ENCODE data around the gene RPL18. TPM values are rescaled to one million over a fixed set of nuclear protein-coding genes. Genes with fewer than 3 reads are reported as not detected.
"Not testable (repeated sequence)": the region's sequence is repeated elsewhere in the genome, so short reads cannot be mapped to it uniquely, and the experiment has no call there.

RPL18 gene
- total RNA-seq, 4 donors from 2014 or later, result 1,394 to 2,260 (median 1,686) TPM

DNA sequence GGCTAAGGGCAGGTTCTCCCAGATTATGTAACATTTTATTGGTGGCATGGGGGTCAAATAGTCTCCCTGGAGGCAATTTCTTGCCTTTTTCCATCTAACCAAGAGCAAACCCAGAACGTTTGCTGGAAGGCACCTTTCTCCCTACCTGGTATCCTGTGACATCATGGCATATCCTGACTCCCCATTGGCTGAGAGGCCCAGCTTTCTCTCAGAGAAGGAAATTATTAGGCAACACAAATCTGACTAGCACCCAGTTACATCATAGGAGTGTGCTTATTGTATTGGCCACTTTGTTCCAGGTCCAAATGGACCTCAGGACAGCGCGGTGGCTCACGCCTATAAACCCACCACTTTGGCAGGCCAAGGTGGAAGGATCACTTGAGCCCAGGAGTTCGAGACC is 40.8 kb upstream of the RPL18 start:
- Histone ChIP-seq H3K27me3 (no peaks in the 10 kb centered on the region), H3K4me1 (peaks cover 0 to 10% (median 4%) of the 10 kb centered on the region in 4 donors), H3K27ac (no peak overlapping the region), H3K36me3 (no peaks in the 10 kb centered on the region), H3K4me3 (no peak overlapping the region), H3K9me3 (no peaks in the 10 kb centered on the region)
- TF ChIP-seq EP300 (IDR thresholded peaks at IDR 0.05; ENCODE audit: low read depth) (no peak), POLR2A (IDR thresholded peaks at IDR 0.05) (no peak), POLR2AphosphoS5 (IDR thresholded peaks at IDR 0.05) (no peak)
- TF ChIP-seq, protein P1, sequence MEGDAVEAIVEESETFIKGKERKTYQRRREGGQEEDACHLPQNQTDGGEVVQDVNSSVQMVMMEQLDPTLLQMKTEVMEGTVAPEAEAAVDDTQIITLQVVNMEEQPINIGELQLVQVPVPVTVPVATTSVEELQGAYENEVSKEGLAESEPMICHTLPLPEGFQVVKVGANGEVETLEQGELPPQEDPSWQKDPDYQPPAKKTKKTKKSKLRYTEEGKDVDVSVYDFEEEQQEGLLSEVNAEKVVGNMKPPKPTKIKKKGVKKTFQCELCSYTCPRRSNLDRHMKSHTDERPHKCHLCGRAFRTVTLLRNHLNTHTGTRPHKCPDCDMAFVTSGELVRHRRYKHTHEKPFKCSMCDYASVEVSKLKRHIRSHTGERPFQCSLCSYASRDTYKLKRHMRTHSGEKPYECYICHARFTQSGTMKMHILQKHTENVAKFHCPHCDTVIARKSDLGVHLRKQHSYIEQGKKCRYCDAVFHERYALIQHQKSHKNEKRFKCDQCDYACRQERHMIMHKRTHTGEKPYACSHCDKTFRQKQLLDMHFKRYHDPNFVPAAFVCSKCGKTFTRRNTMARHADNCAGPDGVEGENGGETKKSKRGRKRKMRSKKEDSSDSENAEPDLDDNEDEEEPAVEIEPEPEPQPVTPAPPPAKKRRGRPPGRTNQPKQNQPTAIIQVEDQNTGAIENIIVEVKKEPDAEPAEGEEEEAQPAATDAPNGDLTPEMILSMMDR (IDR thresholded peaks at IDR 0.05), result no peak
- no peak for DNase-seq
- intact Hi-C loops (cut with DNase I; ENCODE audit: low total_unique reads), result loop anchor here (5.0 kb wide), 1 partner anchor 513 kb away; no protein-coding TSS in a partner anchor
- in situ Hi-C loops (cut with MboI; ENCODE audit: low pct_ligation_motif_present in 1 of 4, low pct_unique_long_range_greater_than_20kb in 1 of 4, low sequenced_read_pairs in 3 of 4), result no loop called here
- WGBS, 2 donors (ENCODE audit: low coverage in 1 of 2), result 78% methylated on average over 5 of the region's 5 CpGs; no CpG with 5 or more reads in 1 of the 2 donors

DNA sequence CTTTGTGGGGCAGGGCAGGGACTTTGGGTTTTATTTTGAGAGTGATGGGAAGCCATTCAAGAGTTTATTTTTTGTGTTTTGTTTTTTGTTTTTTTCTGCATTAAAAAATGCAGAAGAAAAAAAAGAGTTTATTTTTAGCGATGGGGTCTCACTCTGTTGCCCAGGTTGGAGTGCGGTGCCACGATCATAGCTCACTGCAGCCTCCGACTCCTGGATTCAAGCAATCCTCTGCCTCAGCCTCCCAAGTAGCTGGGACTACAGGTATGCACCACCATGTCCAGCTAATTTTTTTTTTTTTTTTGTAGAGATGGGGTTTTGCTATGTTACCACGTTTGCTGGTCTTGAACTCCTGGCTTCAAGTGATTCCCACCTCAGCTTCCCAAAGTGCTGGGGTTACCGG is 39.5 kb upstream of the RPL18 start:
- intact Hi-C loops (cut with DNase I; ENCODE audit: low total_unique reads), result no loop called here
- Histone ChIP-seq H3K27me3 (no peaks in the 10 kb centered on the region), H3K4me3 (no peak overlapping the region), H3K4me1 (peaks cover 0 to 10% (median 4%) of the 10 kb centered on the region in 4 donors), H3K36me3 (no peaks in the 10 kb centered on the region), H3K27ac (no peak overlapping the region), H3K9me3 (no peaks in the 10 kb centered on the region)
- no peak for TF ChIP-seq POLR2AphosphoS5 (IDR thresholded peaks at IDR 0.05)
- no peak for TF ChIP-seq EP300 (IDR thresholded peaks at IDR 0.05; ENCODE audit: low read depth)
- TF ChIP-seq POLR2A (IDR thresholded peaks at IDR 0.05), result no peak
- TF ChIP-seq, protein P1 (IDR thresholded peaks at IDR 0.05), result no peak
- 88 to 94% methylated on average over 6 of the region's 6 CpGs for whole genome bisulfite sequencing, 2 donors (ENCODE audit: low coverage in 1 of 2)
- in situ Hi-C loops (cut with MboI; ENCODE audit: low pct_ligation_motif_present in 1 of 4, low pct_unique_long_range_greater_than_20kb in 1 of 4, low sequenced_read_pairs in 3 of 4), result no loop called here
- no peak for DNase-seq

DNA sequence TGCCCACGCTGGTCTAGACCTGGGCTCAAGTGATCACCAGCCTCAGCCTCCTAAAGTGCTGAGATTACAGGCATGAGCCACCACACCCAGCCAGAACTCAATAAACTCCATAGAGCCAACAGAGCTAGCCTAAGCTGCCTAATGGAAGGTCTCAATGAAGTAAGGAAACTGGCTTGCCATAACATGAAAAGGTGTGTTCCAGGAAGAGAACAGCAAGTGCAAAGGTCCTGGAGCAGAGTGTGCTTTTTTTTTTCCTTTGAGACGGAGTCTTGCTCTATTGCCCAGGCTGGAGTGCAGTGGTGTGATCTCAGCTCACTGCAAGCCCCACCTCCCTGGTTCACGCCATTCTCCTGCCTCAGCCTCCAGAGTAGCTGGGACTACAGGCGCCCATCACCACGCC is 38.9 kb upstream of the RPL18 start:
- H3K4me3 ChIP-seq; H3K36me3 ChIP-seq; in situ Hi-C loops (cut with MboI; ENCODE audit: low pct_ligation_motif_present in 1 of 4, low pct_unique_long_range_greater_than_20kb in 1 of 4, low sequenced_read_pairs in 3 of 4); DNase-seq; H3K27me3 ChIP-seq; intact Hi-C loops (cut with DNase I; ENCODE audit: low total_unique reads); H3K9me3 ChIP-seq: not testable (repeated sequence)
- WGBS, 2 donors (ENCODE audit: low coverage in 1 of 2), result 50 to 72% methylated on average over 2 to 5 of the region's 5 CpGs
- peak overlapping the region in 1 of 4 donors; percentile 25 for H3K27ac ChIP-seq
- peaks cover 0 to 10% (median 4%) of the 10 kb centered on the region in 4 donors for H3K4me1 ChIP-seq
- TF ChIP-seq POLR2AphosphoS5 (IDR thresholded peaks at IDR 0.05), result peak in 1 of 3 donors; percentile 31

DNA sequence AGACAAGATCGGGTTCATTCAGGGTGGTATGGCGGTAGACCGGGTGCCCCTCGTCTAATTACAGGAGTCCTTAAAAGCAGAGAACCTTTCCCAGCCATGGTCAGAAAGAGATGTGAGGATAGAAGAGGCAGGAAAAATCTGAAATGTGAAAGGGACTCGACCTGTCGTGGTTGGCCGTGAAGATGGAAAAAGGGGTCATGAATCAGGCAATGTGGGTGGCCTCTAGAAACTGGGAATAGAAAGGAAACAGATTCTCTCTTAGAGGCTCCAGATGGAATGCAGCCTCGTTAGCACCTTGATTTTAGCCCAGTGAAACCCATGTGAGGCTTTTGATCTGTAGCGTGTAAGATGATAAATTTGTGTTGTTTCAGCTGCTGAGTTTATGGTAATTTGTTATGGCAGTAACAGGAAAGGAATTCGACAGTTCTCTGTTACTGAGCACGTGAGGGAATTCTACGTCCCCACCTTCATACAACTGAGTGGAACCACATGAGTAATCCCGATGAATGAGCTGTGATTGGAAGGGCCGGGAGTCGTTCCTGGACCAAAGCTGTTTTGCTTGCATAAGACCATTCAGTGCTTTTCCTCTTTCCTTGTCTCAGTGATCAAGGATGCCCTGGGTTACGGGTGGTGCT is 38.0 kb upstream of the RPL18 start:
- no peak overlapping the region for H3K27ac ChIP-seq
- peaks cover 0 to 10% (median 4%) of the 10 kb centered on the region in 4 donors for H3K4me1 ChIP-seq
- in situ Hi-C loops (cut with MboI; ENCODE audit: low pct_ligation_motif_present in 1 of 4, low pct_unique_long_range_greater_than_20kb in 1 of 4, low sequenced_read_pairs in 3 of 4) (no loop called here), intact Hi-C loops (cut with DNase I; ENCODE audit: low total_unique reads) (no loop called here)
- H3K9me3 ChIP-seq, result no peaks in the 10 kb centered on the region
- 47 to 54% methylated on average over 8 to 16 of the region's 16 CpGs for WGBS, 2 donors (ENCODE audit: low coverage in 1 of 2)
- H3K27me3 ChIP-seq, result no peaks in the 10 kb centered on the region
- peak; percentile 20 for DNase-seq
- H3K4me3 ChIP-seq, result no peak overlapping the region
- no peaks in the 10 kb centered on the region for H3K36me3 ChIP-seq
- TF ChIP-seq POLR2A (IDR thresholded peaks at IDR 0.05) (no peak), EP300 (IDR thresholded peaks at IDR 0.05; ENCODE audit: low read depth) (no peak), POLR2AphosphoS5 (IDR thresholded peaks at IDR 0.05) (peak in 1 of 3 donors; percentile 22)
- TF ChIP-seq, protein P1 (IDR thresholded peaks at IDR 0.05), result no peak

Data from transverse colon (tissue), 4 donors.